ENCODE data around the gene CDIPT. TPM values are rescaled to one million over a fixed set of nuclear protein-coding genes. Genes with fewer than 3 reads are reported as not detected.
A peak's percentile ranks its signal among the peaks of the same experiment; 100 is the strongest.

The CDIPT gene
- total and polyA plus RNA-seq, 2 of the 4 experiments (the other 2 are of a cell fraction) = 47.1 to 100 TPM

DNA sequence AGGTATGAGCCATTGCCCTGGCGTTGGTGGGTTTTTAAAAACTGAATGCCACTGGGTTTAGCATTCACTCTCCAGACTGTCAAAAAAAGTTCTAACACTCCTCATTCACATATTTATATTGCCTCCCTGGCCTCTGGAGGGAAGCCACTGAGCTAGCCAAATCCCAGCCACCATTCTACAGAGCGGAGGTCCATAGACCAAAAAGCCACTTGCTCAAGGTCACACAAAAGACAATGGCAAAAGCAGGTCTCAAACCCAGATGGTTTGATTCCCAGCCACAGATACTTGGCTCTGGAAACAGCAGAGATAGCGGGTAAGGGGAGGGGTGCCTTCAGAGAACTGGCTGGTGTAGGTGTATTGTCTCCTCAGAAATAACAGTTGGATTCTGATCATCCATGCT lies 18.0 kb upstream of the CDIPT start:
- no peak overlapping the region for H3K14ac ChIP-seq (replicated peaks; ENCODE audit: low read depth, low read length)
- dilution Hi-C loops (cut with HindIII; ENCODE audit: low sequenced_read_pairs, unreplicated experiment) (no loop called here), intact Hi-C loops (cut with micrococcal nuclease) (no loop called here), in situ Hi-C loops (cut with MboI; ENCODE audit: low sequenced_read_pairs) (no loop called here)
- H3K36me3 ChIP-seq (ENCODE audit: control insufficient read depth, insufficient read depth, low read length) = peaks cover 1% of the 10 kb centered on the region
- ChIA-PET POLR2A (ENCODE audit: unreplicated experiment) (no interaction called here), CTCF (interaction anchor here (1.0 kb wide), 1 partner anchor 19 kb away, joined by 3 read pairs; the partner anchor contains the start of gene SEZ6L2)
- H3K9me1 ChIP-seq (ENCODE audit: insufficient read depth, low read length) = no peaks in the 10 kb centered on the region
- no peak overlapping the region for H2BK5ac ChIP-seq (ENCODE audit: low read depth, low read length, poor library complexity, severe bottlenecking)
- no peak overlapping the region for H4K91ac ChIP-seq (ENCODE audit: insufficient read depth, low read depth, low read length)
- no peaks in the 10 kb centered on the region for H3K4me1 ChIP-seq (ENCODE audit: control insufficient read depth, insufficient read depth, low read length)
- no peak overlapping the region for H2BK120ac ChIP-seq (ENCODE audit: low read depth, low read length)
- H4K8ac ChIP-seq (ENCODE audit: low read depth in 2 of 2, low read length in 2 of 2) = no peak overlapping the region
- H3K4ac ChIP-seq (ENCODE audit: low read depth, low read length) = no peak overlapping the region
- no peak overlapping the region for H2AK5ac ChIP-seq (ENCODE audit: low read depth, low read length)
- TF ChIP-seq, protein P1, sequence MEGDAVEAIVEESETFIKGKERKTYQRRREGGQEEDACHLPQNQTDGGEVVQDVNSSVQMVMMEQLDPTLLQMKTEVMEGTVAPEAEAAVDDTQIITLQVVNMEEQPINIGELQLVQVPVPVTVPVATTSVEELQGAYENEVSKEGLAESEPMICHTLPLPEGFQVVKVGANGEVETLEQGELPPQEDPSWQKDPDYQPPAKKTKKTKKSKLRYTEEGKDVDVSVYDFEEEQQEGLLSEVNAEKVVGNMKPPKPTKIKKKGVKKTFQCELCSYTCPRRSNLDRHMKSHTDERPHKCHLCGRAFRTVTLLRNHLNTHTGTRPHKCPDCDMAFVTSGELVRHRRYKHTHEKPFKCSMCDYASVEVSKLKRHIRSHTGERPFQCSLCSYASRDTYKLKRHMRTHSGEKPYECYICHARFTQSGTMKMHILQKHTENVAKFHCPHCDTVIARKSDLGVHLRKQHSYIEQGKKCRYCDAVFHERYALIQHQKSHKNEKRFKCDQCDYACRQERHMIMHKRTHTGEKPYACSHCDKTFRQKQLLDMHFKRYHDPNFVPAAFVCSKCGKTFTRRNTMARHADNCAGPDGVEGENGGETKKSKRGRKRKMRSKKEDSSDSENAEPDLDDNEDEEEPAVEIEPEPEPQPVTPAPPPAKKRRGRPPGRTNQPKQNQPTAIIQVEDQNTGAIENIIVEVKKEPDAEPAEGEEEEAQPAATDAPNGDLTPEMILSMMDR (conservative IDR thresholded peaks at IDR 0.05; ENCODE audit: low read depth, low read length) = no peak
- TF ChIP-seq RCOR1 (IDR thresholded peaks at IDR 0.05; ENCODE audit: insufficient replicate concordance, low read length) = no peak
- no peak for TF ChIP-seq FOS (IDR thresholded peaks at IDR 0.05; ENCODE audit: low read depth, low read length)
- no peak for TF ChIP-seq RAD21 (IDR thresholded peaks at IDR 0.05; ENCODE audit: low read length)
- TF ChIP-seq, protein P2, sequence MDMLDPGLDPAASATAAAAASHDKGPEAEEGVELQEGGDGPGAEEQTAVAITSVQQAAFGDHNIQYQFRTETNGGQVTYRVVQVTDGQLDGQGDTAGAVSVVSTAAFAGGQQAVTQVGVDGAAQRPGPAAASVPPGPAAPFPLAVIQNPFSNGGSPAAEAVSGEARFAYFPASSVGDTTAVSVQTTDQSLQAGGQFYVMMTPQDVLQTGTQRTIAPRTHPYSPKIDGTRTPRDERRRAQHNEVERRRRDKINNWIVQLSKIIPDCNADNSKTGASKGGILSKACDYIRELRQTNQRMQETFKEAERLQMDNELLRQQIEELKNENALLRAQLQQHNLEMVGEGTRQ (IDR thresholded peaks at IDR 0.05; ENCODE audit: low read depth, low read length) = no peak
- TF ChIP-seq RFX5 (IDR thresholded peaks at IDR 0.05; ENCODE audit: low read depth, low read length) = no peak
- TF ChIP-seq SMC3 (IDR thresholded peaks at IDR 0.05; ENCODE audit: low read depth, low read length) = no peak
- no peak for TF ChIP-seq MXI1 (IDR thresholded peaks at IDR 0.05; ENCODE audit: borderline replicate concordance, low read depth, low read length)
- H3K27ac ChIP-seq (ENCODE audit: insufficient read depth, low read length) = no peak overlapping the region
- H4K5ac ChIP-seq (ENCODE audit: low read depth, low read length) = no peak overlapping the region
- no peaks in the 10 kb centered on the region for H3K9me3 ChIP-seq (ENCODE audit: control insufficient read depth, insufficient read depth, low read length)
- no peak overlapping the region for H2AK9ac ChIP-seq (replicated peaks; ENCODE audit: low read depth, low read length, poor library complexity)
- WGBS, 2 experiments (ENCODE audit: extremely low coverage in 2 of 2, insufficient read length in 1 of 2) = no CpG with 5 or more reads among the region's 3 CpGs
- H3K79me1 ChIP-seq (ENCODE audit: low read depth in 1 of 2, low read length in 2 of 2) = no peaks in the 10 kb centered on the region
- H3K4me2 ChIP-seq (ENCODE audit: low read depth, low read length) = no peak overlapping the region
- no peak for ATAC-seq (ENCODE audit: low read depth)
- DNase-seq = no peak
- H2BK15ac ChIP-seq (ENCODE audit: low read depth, low read length) = no peak overlapping the region
- H2BK20ac ChIP-seq (ENCODE audit: low read depth, low read length) = no peak overlapping the region
- H3K56ac ChIP-seq (ENCODE audit: extremely low read depth, insufficient read depth, low read length) = no peak overlapping the region
- H3K23ac ChIP-seq (ENCODE audit: low read depth, low read length) = peak overlapping the region; percentile 27; the same call in 1 of the 2 replicates
- peaks cover 15% of the 10 kb centered on the region for H3K27me3 ChIP-seq (ENCODE audit: control insufficient read depth, insufficient read depth, low read length)
- no peak overlapping the region for H3K4me3 ChIP-seq (ENCODE audit: insufficient read depth, low read depth, low read length)
- no peak overlapping the region for H2AFZ ChIP-seq (replicated peaks; ENCODE audit: low read length, poor library complexity)
- peaks cover 3% of the 10 kb centered on the region; the same call in 1 of the 2 replicates for H4K20me1 ChIP-seq (ENCODE audit: insufficient read depth, low read length)
- H3K9ac ChIP-seq (ENCODE audit: low read depth, low read length) = no peak overlapping the region
- H3K18ac ChIP-seq (ENCODE audit: low read depth, low read length) = no peak overlapping the region
- no TSS peak for BruUV-seq (replicated peaks)

All from IMR-90 (cell line).